ENCODE results near the gene NRXN3.

The NRXN3 gene

GRCh38 chr14:78324353-78324752, 154.2 kb downstream of the NRXN3 start:
- ATAC-seq (no peak), DNase-seq (no peak)

- ATAC-seq (no peak), DNase-seq (no peak)
Observed at GRCh38 chr14:78325911-78326310, 155.7 kb downstream of the NRXN3 start.

- ATAC-seq (no peak), DNase-seq (no peak)
Observed at GRCh38 chr14:78327426-78328221, 157.5 kb downstream of the NRXN3 start.

GRCh38 chr14:78329371-78329770, 159.2 kb downstream of the NRXN3 start:
- ATAC-seq (no peak), DNase-seq (no peak)

GRCh38 chr14:78335531-78335930, 165.4 kb downstream of the NRXN3 start:
- DNase-seq, result no peak
- no peak for ATAC-seq

- no peak for ATAC-seq
Observed at GRCh38 chr14:78340250-78340649, 170.1 kb downstream of the NRXN3 start.

GRCh38 chr14:78341827-78342389, 171.7 kb downstream of the NRXN3 start:
- ATAC-seq (no peak), DNase-seq (no peak)

More at GRCh38 chr14:78340250-78340649, 170.1 kb downstream of the NRXN3 start:
- no peak for DNase-seq

- ATAC-seq (no peak), DNase-seq (no peak)
Observed at GRCh38 chr14:78342879-78343278, 172.7 kb downstream of the NRXN3 start.

- ATAC-seq, result no peak
- DNase-seq, result no peak
Observed at GRCh38 chr14:78344290-78344689, 174.1 kb downstream of the NRXN3 start.

- ATAC-seq (no peak), DNase-seq (no peak)
Observed at GRCh38 chr14:78345131-78345744, 175.1 kb downstream of the NRXN3 start.

GRCh38 chr14:78346747-78347146, 176.6 kb downstream of the NRXN3 start:
- no peak for DNase-seq
- ATAC-seq, result no peak

- ATAC-seq, result no peak
Observed at GRCh38 chr14:78355109-78355508, 184.9 kb downstream of the NRXN3 start.

GRCh38 chr14:78356391-78356790, 186.2 kb downstream of the NRXN3 start:
- DNase-seq, result no peak
- no peak for ATAC-seq

More at GRCh38 chr14:78355109-78355508, 184.9 kb downstream of the NRXN3 start:
- DNase-seq, result no peak

GRCh38 chr14:78358591-78358990, 188.4 kb downstream of the NRXN3 start:
- ATAC-seq (no peak), DNase-seq (no peak)

GRCh38 chr14:78359581-78359980, 189.4 kb downstream of the NRXN3 start:
- ATAC-seq (no peak), DNase-seq (no peak)

GRCh38 chr14:78363008-78363407, 192.8 kb downstream of the NRXN3 start:
- ATAC-seq (no peak), DNase-seq (no peak)

GRCh38 chr14:78367355-78367754, 197.2 kb downstream of the NRXN3 start:
- no peak for ATAC-seq
- DNase-seq, result no peak

GRCh38 chr14:78383060-78383459, 212.9 kb downstream of the NRXN3 start:
- no peak for ATAC-seq
- DNase-seq, result no peak

- ATAC-seq (no peak), DNase-seq (no peak)
Observed at GRCh38 chr14:78398216-78398615, 228.0 kb downstream of the NRXN3 start.

GRCh38 chr14:78399316-78399889, 229.2 kb downstream of the NRXN3 start:
- DNase-seq, result peak; percentile 8
- ATAC-seq, result no peak

- ATAC-seq (no peak), DNase-seq (no peak)
Observed at GRCh38 chr14:78401866-78402265, 231.7 kb downstream of the NRXN3 start.

GRCh38 chr14:78403278-78403815, 233.2 kb downstream of the NRXN3 start:
- ATAC-seq (no peak), DNase-seq (no peak)

Data from stimulated activated naive CD8-positive, alpha-beta T cell treated with anti-CD3 and anti-CD28 coated beads, Interleukin-15, Interleukin-2, amounts not matched to agents 100 U/mL and 50 U/mL, for 24 hours (primary cell).